ENCODE results near the gene NTRK3. TPM values are rescaled to one million over a fixed set of nuclear protein-coding genes. Genes with fewer than 3 reads are reported as not detected.

Gene NTRK3
- total and polyA plus RNA-seq, 2 donors (not counting 3 experiments of a cell fraction or from before 2014, with no cell fraction given): not detected

DNA sequence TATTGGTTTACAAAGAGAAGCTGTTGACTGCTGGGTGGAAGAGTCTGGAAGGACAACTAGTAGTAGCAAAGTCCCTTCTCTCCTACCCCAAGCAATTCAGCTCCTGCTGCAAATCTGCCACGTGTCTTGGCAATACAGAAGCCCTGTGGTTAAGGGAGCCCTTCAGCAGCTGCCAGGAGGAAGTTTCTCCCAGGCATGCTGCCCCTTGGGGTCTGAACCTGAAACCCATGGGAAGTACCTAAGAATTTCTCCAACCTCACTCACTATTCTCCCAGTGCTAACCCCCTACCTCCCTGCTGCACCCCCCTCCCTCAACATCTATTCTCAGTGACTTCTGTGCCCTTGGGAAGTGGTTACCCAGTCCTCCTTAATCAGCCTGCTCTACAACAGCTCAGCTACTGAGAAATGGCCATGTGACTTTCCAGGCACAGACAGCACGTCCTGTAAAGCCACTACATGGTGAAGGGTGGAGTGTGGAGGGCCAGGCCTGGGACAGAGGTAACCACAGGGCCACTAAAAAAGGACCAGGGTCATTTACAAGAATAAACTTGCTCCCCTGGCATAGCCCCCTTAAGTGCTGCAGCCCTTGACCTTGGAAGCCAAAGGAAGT, 316.6 kb downstream of the NTRK3 start:
- BruUV-seq (replicated peaks): no TSS peak
- DNase-seq (ENCODE audit: low read depth, low spot score) (no peak), FAIRE-seq (no peak)
- no peaks in the 10 kb centered on the region for H4K20me1 ChIP-seq (replicated peaks; ENCODE audit: control insufficient read depth, extremely low read depth, insufficient read depth, low read length)
- intact Hi-C loops (cut with micrococcal nuclease): no loop called here
- no peak for TF ChIP-seq POLR2A (IDR thresholded peaks at IDR 0.05; ENCODE audit: low read depth, low read length)
- no peak for TF ChIP-seq EZH2 (IDR thresholded peaks at IDR 0.05; ENCODE audit: borderline replicate concordance, low read depth, low read length, severe bottlenecking)
- dilution Hi-C loops (cut with MboI; ENCODE audit: extremely low pct_ligation_motif_present, low sequenced_read_pairs): no loop called here
- H3K4me1 ChIP-seq (ENCODE audit: control insufficient read depth, extremely low read depth, insufficient read depth, low read length): no peaks in the 10 kb centered on the region
- H3K9me3 ChIP-seq (replicated peaks; ENCODE audit: control insufficient read depth, insufficient read depth, low read length): no peaks in the 10 kb centered on the region
- no peaks in the 10 kb centered on the region for H3K79me2 ChIP-seq (ENCODE audit: control insufficient read depth, insufficient read depth, low read length)
- no peaks in the 10 kb centered on the region for H3K27me3 ChIP-seq (ENCODE audit: control insufficient read depth in 2 of 2, insufficient read depth in 2 of 2, low read length in 2 of 2)
- ChIA-PET POLR2A (no interaction called here), CTCF (no interaction called here)
- no peak overlapping the region for H3K27ac ChIP-seq (ENCODE audit: insufficient read depth, low read depth, low read length)
- H3K9ac ChIP-seq (replicated peaks; ENCODE audit: extremely low read depth, insufficient read depth, low read length): no peak overlapping the region
- no peak overlapping the region for H2AFZ ChIP-seq (ENCODE audit: low read depth, low read length)
- no peaks in the 10 kb centered on the region for H3K9me1 ChIP-seq (replicated peaks; ENCODE audit: control insufficient read depth, extremely low read depth, insufficient read depth, low read length)
- H3K4me2 ChIP-seq (ENCODE audit: insufficient read depth, low read length): no peak overlapping the region
- no peaks in the 10 kb centered on the region for H3K36me3 ChIP-seq (ENCODE audit: control insufficient read depth in 2 of 2, extremely low read depth in 1 of 2, insufficient read depth in 2 of 2, low read length in 2 of 2)
- H3K4me3 ChIP-seq (replicated peaks in 1 of 3; ENCODE audit: insufficient read depth in 1 of 3, low read depth in 1 of 3, low read length in 3 of 3): no peak overlapping the region

DNA sequence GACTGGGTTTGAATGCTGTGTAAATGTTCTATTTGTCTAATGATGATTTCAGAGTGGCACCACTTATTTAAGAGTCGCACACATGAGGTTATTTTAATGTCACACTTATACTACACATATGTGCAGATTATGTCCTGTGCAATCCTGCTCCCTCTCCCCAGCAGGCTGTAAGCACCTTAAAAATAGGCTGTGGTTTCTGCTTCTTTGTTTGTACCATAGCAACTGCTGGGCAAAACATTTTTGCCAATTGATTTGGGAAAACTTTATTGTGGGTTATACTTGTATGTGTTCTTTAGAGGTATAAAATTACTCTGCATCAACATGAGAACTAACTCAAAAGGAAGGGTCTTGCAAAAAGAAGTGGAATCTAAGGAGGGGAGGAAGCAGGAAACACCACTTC, 318.5 kb downstream of the NTRK3 start:
- Histone ChIP-seq H3K9me1 (replicated peaks; ENCODE audit: control insufficient read depth, extremely low read depth, insufficient read depth, low read length) (no peaks in the 10 kb centered on the region), H2AFZ (ENCODE audit: low read depth, low read length) (no peak overlapping the region), H3K9me3 (replicated peaks; ENCODE audit: control insufficient read depth, insufficient read depth, low read length) (no peaks in the 10 kb centered on the region), H3K4me2 (ENCODE audit: insufficient read depth, low read length) (no peak overlapping the region), H3K4me1 (ENCODE audit: control insufficient read depth, extremely low read depth, insufficient read depth, low read length) (no peaks in the 10 kb centered on the region), H3K4me3 (replicated peaks in 1 of 3; ENCODE audit: insufficient read depth in 1 of 3, low read depth in 1 of 3, low read length in 3 of 3) (no peak overlapping the region), H3K36me3 (ENCODE audit: control insufficient read depth in 2 of 2, extremely low read depth in 1 of 2, insufficient read depth in 2 of 2, low read length in 2 of 2) (no peaks in the 10 kb centered on the region), H4K20me1 (replicated peaks; ENCODE audit: control insufficient read depth, extremely low read depth, insufficient read depth, low read length) (no peaks in the 10 kb centered on the region), H3K9ac (replicated peaks; ENCODE audit: extremely low read depth, insufficient read depth, low read length) (no peak overlapping the region), H3K27ac (ENCODE audit: insufficient read depth, low read depth, low read length) (no peak overlapping the region), H3K27me3 (ENCODE audit: control insufficient read depth in 2 of 2, insufficient read depth in 2 of 2, low read length in 2 of 2) (no peaks in the 10 kb centered on the region), H3K79me2 (ENCODE audit: control insufficient read depth, insufficient read depth, low read length) (no peaks in the 10 kb centered on the region)
- TF ChIP-seq JUN (IDR thresholded peaks at IDR 0.05; ENCODE audit: borderline replicate concordance, insufficient read depth, insufficient read length, low read depth) (no peak), FOS (IDR thresholded peaks at IDR 0.05; ENCODE audit: borderline replicate concordance, insufficient read depth, low read length) (no peak), POLR2A (IDR thresholded peaks at IDR 0.05; ENCODE audit: low read depth, low read length) (no peak), EZH2 (IDR thresholded peaks at IDR 0.05; ENCODE audit: borderline replicate concordance, low read depth, low read length, severe bottlenecking) (no peak), MYC (IDR thresholded peaks at IDR 0.05; ENCODE audit: low read depth, low read length) (no peak), GATA2 (IDR thresholded peaks at IDR 0.05; ENCODE audit: insufficient read depth, insufficient read length, low read depth, low read length) (no peak), POLR2AphosphoS5 (IDR thresholded peaks at IDR 0.05; ENCODE audit: insufficient read depth, low read depth, low read length) (no peak)
- TF ChIP-seq, protein P1, sequence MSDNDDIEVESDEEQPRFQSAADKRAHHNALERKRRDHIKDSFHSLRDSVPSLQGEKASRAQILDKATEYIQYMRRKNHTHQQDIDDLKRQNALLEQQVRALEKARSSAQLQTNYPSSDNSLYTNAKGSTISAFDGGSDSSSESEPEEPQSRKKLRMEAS (IDR thresholded peaks at IDR 0.05; ENCODE audit: insufficient read depth, insufficient read length): no peak
- TF ChIP-seq, protein P2, sequence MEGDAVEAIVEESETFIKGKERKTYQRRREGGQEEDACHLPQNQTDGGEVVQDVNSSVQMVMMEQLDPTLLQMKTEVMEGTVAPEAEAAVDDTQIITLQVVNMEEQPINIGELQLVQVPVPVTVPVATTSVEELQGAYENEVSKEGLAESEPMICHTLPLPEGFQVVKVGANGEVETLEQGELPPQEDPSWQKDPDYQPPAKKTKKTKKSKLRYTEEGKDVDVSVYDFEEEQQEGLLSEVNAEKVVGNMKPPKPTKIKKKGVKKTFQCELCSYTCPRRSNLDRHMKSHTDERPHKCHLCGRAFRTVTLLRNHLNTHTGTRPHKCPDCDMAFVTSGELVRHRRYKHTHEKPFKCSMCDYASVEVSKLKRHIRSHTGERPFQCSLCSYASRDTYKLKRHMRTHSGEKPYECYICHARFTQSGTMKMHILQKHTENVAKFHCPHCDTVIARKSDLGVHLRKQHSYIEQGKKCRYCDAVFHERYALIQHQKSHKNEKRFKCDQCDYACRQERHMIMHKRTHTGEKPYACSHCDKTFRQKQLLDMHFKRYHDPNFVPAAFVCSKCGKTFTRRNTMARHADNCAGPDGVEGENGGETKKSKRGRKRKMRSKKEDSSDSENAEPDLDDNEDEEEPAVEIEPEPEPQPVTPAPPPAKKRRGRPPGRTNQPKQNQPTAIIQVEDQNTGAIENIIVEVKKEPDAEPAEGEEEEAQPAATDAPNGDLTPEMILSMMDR (IDR thresholded peaks at IDR 0.05; ENCODE audit: extremely low read depth in 1 of 2, insufficient read depth in 1 of 2, low read depth in 1 of 2, low read length in 2 of 2): no peak
- intact Hi-C loops (cut with micrococcal nuclease): no loop called here
- DNase-seq (ENCODE audit: low read depth, low spot score) (no peak), FAIRE-seq (no peak)
- BruUV-seq (replicated peaks): no TSS peak
- dilution Hi-C loops (cut with MboI; ENCODE audit: extremely low pct_ligation_motif_present, low sequenced_read_pairs): no loop called here
- CTCF ChIA-PET: no interaction called here
- POLR2A ChIA-PET: no interaction called here

Data from endothelial cell of umbilical vein (primary cell).